GM12801 (cell line): ENCODE data around the gene LAMC2.
A peak's percentile ranks its signal among the peaks of the same experiment; 100 is the strongest.

Experiments used
- TF ChIP-seq, protein P1 (sequence below): IDR thresholded peaks from one replicate; pipeline ENCODE4 v1.5.1; 2011; ENCODE audit warnings: control low read depth; ENCODE audit not compliant: insufficient read length; ENCODE audit errors: extremely low read depth

The LAMC2 gene

DNA sequence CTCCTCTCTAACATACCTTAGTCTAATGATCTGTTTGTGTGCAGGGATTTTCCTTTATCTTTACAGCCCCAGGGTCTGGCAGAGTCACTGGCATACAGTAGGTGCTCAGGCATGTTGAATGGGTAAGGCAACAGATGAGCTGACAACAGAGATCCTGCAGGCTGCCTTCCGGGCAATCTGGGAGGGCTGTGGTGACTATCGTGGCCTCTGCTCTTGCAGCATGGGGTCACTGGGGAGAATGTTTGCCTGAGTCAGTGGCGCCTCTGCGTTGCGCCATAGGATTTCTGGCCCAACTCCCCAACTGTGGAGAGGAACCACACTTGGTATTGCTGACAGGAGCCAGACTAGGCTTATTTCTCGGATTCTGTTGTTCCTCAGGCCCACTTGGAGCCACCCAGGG, 93.8 kb downstream of the LAMC2 start:
- TF ChIP-seq, protein P1, sequence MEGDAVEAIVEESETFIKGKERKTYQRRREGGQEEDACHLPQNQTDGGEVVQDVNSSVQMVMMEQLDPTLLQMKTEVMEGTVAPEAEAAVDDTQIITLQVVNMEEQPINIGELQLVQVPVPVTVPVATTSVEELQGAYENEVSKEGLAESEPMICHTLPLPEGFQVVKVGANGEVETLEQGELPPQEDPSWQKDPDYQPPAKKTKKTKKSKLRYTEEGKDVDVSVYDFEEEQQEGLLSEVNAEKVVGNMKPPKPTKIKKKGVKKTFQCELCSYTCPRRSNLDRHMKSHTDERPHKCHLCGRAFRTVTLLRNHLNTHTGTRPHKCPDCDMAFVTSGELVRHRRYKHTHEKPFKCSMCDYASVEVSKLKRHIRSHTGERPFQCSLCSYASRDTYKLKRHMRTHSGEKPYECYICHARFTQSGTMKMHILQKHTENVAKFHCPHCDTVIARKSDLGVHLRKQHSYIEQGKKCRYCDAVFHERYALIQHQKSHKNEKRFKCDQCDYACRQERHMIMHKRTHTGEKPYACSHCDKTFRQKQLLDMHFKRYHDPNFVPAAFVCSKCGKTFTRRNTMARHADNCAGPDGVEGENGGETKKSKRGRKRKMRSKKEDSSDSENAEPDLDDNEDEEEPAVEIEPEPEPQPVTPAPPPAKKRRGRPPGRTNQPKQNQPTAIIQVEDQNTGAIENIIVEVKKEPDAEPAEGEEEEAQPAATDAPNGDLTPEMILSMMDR: no peak

DNA sequence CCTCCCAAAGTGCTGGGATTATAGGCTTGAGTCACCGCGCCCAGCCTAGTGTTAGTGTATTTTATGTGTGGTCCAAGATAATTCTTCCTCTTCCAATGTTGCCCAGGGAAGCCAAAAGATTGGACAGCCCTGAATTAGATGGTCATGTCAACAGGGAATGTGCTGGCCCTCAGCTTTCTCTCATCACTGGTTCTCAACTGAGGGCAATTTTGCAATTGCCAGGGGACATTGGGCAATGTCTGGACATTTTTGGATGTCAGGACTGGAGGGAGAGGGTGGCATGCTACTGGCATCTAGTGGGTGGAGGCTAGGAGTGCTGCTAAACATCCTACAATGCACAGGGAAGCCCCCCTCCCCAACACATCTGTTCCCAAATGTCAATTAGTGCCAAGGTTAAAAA, 95.0 kb downstream of the LAMC2 start:
- TF ChIP-seq, protein P1: no peak

DNA sequence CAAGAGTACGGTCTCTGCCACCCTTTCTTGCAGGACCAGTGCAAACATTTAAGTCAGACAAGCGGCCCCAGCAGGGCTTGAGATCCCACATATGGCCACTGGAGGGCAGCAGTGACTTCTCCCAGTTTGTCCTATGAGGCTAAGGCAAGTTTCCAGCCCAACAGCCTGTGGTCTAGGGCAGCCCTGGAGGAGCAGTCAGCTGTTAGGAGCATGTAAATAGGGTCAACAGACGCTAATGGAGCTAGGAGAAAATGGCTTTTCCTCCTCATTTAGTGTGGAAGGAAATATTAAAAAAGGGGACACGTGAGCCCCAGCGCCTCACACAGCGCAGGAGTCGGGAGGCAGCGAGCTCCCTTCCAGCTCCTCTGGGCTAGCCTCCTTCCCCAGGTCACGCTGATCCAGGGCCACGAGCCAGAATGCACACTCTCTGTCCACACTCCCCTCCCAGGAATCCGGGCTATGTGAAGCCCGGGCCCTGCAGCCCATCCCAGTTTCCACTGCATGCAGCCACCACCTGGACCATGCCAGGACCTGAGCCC, 95.6 kb downstream of the LAMC2 start:
- TF ChIP-seq, protein P1: peak; percentile 6

DNA sequence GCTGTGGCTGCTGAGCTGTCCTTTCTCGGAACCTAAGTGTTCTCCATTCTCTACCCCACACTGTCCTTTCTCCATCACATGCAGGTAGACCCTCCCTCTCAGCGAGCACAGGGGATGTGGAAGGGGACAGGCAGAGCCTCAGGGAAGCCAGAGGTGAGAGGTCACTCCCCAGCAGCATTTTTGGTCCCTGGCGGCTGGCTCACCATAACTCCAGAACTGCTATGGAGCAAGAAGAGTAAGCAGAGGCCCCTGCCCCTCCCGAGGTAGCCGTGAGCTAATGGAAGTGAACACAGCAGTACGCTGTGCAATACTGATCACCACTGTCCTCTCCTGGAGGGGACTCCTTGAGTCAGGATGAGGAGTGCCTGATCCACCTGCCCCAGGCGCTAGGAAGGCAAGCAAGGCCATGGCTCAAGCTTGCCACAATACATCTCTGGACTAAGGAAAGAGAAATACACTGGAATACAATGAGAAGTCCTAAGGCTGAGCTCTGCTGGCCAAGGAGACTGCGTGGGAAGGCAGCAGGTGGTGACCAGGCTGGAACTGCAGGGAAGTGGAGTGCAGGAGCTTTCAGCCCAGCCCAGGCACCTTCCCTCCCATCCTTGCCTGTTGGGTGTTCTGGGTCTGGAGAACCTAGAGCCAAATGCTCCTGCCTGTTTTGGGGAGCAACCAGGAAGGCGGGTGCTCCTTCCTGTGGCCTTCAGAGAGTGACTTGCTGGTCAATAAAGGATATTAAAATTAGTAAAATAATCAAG, 96.2 kb downstream of the LAMC2 start:
- TF ChIP-seq, protein P1: no peak

DNA sequence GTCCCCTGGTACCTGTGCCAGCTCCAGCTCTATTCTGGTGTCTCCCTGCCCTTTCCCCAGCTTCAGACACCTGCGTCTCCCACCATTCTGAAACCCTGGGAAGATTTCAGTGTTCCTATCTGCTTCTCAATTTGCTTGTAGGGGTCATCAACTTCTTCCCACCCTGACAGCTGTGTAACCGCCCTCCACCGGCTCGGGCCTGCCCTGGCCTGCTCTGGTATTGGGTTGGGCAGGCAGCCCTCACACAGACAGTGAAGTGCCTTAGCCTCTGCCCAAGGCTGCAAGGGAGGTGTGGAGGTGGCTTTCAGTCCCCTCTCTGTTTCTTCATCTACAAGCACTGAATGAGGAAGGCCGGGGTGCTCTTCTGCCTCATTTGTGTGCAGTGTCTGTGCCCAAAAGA, 97.2 kb downstream of the LAMC2 start:
- TF ChIP-seq, protein P1: no peak

DNA sequence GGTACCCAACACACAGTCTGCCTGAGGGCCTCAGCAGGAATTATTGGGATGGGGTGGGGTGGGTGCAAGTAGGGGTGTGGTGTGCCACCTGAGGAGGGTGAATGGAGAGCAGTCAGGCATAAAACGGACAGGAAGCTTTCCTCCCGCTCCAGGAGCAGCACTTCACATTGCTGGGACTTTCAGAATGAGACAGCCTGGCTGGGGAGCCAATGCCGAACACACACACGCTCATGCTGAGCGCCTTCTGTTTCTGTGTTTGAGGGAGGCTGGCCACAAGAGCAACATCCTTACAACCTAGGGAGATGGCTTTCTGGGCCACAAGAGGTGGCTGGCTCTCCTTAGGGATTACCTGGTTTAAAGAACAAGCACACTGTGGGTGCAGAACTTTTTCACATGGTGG, 98.0 kb downstream of the LAMC2 start:
- TF ChIP-seq, protein P1: no peak

DNA sequence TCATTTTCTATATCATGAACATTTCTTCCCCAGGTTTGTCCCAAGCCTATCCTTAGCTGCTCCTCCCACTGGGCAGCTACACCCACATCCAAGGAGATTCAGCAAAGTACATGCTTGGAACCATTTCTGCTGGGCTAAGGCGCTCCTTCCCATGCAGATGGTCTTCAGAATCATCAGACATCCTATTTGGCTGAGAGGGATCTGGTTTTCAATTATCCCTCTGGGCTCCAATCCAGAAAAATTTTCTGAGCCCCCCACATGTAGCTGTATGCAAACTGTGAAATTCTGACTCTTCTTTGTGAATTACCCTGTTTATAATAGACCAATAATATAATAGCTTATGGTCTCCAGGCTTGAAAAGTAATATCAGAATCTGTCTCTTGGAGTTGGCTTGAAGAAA, 99.2 kb downstream of the LAMC2 start:
- TF ChIP-seq, protein P1: no peak

DNA sequence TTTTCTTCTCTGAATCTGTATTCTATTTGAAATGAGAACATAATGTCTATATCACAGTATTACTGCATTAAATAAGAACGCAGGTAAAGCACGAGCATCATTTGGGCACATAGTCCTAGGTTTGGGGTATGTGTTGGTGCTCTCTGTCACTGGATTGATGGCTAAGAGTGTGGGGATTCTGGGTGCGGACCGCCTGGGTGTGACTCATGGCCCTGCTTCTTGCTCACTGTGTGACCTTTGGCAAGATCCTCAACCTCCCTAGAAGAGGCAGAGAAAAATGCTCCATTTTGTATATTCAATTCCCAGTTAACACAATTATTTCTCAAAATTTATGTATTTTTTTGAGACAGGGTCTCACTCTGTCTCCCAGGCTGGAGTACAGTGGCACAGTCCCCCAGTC, 99.7 kb downstream of the LAMC2 start:
- TF ChIP-seq, protein P1: no peak
